HG02759 (cell line): ENCODE results near the gene HAPLN3.

Experiments used
- ATAC-seq: cut with Tn5 transposase; IDR thresholded peaks from one replicate; pipeline ENCODE4 v1.9.1; 2021; ENCODE audit warnings: mild to moderate bottlenecking, moderate library complexity; ENCODE audit not compliant: unreplicated experiment

The HAPLN3 gene

DNA sequence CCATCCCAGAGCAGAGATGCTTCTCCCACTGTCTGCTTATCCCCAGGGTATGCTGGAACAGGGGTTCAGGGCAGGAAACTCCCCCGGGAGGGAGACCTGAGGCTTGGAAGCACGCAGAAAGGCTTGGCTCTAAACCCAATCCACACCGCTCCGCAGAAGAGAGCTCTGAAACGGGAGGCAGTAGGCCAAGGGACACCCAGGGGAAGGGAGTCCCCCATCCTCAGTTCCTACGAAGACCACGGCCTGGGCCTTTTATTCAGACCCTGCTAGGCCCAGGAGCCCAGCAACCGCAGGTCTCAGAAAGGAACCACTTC, 1.8 kb upstream of the HAPLN3 start:
- no peak for ATAC-seq

DNA sequence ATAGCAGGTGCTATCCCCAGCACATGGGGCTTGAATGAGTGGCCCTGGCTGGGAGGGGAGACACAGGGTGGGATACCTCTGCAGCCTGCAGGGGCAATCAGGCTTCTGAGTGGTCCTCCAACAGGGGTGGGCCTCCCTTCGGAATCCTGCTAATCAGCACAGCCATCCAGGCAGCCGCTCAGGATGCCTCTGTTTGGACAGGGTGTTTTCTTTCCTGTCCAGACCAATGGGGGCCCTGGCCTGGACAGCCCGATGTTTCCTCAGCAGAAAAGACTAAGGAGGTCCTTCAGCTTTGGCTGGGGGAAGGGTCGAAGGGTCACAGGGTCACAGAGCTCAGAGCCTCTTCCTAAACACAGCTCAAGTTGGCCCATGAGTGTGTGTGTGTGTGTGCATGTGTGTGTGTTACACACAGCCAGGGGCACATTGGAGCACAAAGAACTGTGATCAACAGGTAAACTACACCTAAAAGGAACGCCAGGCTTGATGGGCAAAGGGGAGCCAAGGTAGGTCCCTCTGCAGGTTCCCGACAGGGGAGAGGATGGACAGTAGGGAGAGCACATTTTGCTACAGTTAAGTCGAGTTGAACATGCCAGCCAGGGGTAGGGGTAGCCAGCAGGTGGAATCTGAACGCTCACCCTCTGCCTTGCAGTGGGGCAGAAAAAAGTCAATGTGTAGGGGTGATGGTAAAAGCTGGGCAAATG, 1.1 kb upstream of the HAPLN3 start:
- no peak for ATAC-seq

DNA sequence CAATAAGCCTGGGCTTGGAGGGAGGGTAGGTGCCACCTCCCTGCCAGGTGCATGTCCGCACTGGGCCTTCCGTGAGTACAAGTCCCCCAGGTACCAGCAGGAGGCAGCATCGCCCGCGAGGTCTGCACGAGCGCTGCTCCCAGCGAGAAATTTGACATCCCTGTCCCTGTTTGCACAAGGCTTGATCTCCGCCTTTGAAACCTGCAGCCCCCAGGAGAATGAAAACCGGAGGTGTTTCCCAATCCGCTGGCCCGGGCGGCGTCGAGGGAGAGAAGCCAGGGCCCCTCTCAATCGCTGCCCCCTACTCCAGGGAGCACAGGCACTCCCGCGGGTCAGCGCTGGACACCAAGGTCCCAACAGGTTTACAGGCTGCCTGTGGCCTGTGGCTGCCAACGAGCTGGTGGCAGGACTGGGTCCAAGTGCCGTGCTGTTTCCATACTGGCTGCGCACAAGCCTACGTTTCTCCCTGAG, 961 bp downstream of the HAPLN3 start:
- ATAC-seq, result peak; percentile 63

DNA sequence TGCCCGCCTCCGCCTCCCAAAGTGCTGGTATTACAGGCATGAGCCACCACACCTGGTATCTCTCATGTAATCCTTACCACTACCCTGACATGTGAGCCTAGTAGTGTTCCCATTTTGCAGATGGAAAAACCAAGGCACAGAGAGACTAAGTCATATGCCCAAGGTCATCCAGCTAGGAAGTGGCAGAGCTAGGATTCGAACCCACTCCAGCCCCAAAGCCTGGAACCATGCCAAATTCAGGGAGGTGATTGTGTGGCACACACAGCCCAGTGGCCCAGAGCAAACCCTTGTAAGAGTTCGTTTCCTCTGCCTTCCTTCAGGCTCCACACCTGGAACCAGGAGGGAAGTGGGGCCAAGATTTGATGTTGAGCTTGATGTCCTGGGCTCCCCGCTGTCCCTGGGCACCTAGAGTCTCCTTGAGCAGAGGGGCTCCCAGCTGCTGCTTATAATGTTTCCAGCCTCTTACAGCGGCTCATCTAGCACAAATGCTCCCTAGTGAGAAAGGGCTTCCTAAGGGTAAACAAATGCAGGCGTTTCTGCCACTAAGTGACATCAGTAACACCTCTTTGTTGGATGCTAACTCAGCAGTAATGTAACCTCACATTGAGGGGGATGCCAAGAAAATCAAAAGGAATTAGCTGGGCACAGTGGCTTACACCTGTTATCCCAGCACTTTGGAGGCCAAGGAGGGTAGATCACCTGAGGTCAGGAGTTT, 3.6 kb downstream of the HAPLN3 start:
- no peak for ATAC-seq

DNA sequence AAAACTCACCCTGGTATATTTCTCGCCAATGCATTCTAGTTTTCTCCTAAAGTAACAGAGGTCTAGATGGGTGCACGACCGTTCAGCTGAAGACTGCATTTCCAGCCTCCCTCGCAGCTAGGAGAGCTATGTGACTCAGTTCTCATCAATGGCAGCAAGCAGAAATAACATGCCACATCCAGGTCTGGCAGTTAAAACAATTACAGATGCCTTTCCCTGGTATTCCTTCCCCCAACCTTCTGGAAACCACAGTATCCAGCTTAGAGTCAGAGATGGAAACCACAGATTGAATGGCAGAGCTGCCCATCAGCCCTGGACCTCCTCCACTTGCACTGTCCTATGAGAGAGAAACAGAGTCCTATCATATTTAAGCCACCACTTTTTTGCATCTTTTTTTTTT, 4.8 kb downstream of the HAPLN3 start:
- ATAC-seq, result no peak

DNA sequence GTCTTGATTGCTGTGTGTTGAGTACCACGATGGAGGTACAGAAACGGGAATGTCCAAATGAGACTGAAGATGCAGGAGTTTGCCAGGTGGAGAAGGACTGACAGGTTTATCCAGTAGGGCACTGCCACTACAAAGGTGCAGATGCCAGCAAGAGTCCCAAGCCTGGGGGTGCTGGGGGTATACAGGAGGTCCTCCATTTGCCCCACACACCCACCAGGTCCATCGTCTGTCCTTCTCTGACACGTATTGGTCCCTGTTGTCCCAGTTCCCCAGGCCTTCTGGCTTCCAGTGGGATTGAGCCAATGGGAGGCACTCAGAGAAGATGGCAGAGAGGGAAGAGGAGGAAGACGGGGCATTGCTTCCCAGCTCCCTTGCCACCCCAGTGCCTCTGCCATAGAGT, 6.6 kb downstream of the HAPLN3 start:
- ATAC-seq, result no peak

DNA sequence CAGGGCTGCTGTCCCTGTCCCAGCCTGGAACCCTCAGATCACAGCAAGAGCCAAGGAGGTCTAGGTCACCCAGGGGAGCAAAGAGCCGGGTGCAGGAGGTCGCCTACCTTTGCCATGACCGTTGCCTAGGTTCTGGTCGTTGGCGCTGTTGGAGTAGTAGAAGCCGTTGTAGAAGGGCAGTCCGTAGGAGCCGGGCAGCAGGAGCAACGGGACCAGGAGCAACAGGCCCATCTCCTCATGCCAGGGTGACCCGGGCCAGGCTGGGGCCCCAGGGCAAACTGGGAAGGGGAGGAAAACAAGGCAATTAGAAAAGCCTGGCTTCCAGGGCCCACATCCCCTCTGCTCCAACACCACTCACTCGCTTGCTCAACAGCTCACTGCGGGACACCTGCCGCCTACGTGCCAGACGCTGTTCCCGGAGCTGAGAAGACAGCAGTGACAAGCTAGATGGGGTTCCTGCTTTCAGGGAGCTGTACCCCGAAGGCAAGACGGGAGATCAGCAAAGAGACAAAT, 8.2 kb downstream of the HAPLN3 start:
- no peak for ATAC-seq

DNA sequence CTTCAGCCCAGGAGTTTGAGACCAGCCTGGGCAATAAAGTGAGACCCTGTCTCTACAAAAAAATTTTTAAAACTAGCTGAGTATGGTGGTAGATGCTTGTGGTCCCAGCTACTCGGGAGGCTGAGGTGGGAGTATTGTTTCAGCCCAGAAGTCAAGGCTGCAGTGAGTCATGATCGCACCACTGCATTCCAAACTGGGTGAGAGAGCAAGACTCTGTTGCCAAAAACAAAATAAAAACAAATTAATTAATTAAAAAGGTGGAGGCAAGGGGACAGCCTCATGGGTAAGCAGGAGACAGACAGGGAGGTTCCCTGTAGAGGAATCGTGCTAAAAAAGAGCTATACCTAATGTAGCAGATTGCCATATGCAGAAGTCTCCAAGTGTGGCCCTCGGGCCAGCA, 12.6 kb downstream of the HAPLN3 start:
- no peak for ATAC-seq

DNA sequence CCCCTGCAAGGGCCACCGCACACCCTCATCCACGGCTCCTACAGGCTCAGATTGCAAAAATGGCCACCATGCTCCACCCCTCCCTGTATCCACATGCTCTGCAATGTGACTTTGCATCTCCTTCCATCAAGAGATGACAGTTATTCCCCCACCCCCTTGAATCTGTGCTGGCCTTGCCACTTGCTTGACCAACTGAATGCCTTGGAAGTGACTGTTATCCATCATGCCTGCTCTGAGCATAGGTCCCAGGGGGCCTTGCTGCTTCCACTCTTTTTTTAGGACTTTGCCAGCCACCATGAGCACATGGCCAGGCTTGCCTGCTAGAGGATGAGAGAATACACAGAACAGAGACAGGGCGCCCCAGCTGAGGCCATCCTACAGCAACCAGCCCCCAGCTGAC, 13.6 kb downstream of the HAPLN3 start:
- no peak for ATAC-seq

DNA sequence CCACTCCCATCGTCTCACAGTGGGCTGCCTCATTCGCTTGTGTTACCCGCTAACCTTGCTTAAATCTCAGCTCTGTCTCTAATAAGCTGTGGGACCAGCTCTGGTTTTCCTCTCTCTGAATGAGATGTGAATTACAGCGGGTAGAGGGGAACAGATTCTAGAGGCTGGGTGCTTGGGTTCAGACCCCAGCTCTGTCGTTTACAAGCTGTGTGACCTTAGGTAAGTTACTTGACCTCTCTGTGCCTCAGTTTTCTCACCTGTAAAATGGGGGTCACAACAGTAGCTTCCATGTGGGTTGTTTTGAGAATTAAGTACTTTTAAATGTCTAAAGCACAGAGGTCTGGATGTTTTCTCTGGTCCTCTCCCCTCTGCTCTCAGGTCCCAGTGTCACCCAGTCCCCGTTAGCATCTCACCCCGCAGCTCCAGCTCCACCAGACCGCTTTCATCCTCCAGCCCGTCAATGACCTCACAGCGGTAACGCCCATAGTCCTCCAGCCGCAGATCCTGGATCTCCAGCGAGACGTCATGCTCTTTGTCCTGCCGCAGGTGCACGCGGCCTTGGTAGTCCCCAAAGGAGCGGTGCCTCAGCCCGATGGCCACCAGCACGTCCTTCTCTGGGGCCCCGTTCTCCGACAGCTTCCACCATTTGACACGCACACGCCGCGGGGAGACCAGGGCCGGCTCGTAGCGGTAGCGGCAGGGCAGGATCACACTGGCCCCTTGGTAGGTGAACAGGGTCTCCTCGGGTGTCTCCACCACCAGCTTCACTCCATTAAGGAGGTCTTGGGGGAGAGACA, 14.2 kb downstream of the HAPLN3 start:
- ATAC-seq, result no peak

DNA sequence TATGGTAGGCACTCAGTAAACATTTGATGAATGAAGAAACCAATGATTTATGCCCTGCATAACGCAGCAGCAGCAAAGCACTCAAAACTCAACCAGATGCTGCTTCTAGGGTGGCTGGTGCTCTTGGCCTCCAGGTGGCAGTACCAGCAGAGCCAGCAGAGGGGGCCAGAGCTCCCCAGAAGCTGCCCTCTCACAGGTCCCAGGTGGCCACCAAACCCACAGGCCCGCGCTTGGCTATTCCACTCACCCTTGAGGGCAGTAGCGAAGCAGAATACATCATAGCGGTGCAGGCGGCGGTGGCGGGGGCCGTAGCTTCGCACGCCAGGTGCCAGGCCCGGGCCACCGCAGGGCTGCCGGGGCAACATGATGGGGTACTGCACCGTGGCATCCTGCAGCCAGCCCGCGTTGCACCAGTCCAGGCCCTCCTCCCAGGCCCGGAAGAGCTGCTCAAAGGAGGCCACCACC, 16.6 kb downstream of the HAPLN3 start:
- peak; percentile 63 for ATAC-seq

DNA sequence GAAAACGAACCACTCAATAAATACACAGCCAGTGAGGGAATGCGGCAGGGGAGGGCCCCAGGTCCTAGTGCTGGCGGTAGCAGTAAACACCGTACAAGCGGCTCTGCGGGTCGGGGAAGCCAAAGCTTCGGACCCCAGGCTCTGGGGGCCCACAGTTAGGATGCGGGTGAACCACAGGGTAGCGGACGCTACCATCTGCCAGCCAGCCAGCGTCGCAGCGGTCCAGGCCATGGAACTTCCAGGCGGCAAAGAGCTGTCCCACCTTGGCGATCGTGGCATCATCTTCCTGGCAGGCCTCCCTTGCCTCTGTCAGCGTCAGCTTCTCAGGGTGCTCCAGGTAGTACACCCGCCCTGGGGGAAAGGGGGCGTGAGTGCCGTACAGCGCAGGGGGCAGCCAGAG, 17.4 kb downstream of the HAPLN3 start:
- ATAC-seq, result no peak

DNA sequence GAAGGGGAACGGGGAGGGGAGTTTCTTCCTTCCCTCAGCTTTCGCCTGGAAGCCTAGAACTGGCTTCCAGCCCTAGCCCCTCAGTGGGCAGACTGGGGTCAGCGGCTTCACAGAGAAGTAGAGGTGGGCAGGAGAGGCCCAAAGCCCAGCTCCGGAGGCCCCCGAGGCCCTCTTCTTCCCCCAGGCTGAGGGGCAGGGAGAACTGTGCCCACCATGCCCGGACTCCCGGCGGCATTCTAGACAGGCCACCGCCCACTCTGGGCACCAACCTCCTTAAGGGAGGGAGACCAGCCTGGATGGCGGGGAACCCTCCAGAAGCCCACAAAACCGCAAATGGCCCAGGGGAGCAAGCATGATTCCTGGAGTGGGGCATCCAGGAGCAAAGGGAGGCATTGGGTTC, 17.9 kb downstream of the HAPLN3 start:
- no peak for ATAC-seq

DNA sequence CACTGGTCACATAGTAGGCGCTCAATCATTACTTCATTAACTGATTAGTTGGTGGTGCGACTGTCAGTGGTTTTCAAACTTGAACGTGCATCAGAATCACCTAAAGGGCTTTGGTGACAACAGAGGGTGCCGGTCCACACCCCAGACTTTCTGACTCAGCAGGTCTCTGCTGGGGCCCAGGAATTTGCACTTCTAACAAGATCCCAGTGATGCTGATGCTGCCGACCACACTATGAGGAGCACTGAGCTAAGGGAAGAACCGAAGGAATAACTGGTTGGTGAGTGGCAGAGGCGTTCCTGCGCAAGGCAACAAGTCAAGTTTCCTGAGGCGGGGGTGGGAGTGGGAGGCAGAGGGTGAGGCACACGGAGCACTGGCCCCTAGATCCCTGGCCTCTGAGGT, 18.8 kb downstream of the HAPLN3 start:
- ATAC-seq, result no peak

DNA sequence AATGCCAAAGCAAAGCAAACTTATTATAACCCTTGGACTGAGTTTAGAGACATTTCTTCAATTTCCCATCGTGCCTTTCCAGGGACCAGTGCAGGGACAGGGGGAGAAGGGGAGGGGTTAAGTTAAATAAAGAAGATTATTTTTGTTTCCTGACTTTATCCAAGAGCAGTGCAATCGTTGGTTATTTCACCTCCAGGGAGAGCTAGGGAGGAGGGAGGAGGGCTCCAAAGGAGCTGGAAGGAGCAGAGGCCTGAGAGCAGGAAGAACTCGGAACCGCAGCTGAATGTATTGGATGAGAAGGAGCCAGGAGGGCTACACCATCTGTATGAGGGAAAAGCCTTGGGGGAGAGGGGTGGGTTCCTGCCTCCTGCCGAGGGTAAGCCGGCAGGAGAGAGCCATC, 20.7 kb downstream of the HAPLN3 start:
- no peak for ATAC-seq

DNA sequence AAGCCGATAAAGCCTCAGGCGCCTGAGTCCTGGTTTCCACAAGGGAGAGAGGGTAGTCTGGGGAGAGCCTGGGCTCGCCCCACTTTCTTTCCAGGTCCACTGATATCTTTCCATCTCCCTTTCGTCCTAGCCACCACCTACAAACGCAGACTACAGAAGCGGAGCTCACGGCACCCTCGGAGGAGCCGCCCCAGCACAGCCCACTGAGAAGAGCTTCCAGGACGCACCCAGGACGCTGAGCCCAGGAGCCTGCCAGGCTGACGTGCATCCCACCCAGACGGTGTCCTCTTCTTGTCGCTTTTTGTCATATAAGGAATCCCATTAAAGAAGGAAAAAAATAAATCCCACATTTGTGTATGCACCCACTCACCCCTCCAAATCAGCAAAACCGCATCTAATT, 21.1 kb downstream of the HAPLN3 start:
- no peak for ATAC-seq

DNA sequence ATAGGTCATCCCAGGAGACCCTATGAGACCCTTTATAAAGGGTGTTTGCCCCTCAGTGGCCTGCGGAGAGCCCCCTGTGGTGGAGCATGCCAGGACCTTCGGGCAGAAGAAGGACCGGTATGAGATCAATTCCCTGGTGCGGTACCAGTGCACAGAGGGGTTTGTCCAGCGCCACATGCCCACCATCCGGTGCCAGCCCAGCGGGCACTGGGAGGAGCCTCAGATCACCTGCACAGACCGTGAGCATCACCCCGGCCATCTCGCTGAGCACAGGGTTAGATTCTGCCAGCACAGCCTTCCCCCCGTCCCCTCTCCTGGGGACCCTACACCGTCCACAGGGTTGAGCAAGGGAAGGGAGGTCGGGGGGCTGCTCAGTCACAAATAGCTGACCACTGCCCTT, 21.6 kb downstream of the HAPLN3 start:
- ATAC-seq, result no peak

DNA sequence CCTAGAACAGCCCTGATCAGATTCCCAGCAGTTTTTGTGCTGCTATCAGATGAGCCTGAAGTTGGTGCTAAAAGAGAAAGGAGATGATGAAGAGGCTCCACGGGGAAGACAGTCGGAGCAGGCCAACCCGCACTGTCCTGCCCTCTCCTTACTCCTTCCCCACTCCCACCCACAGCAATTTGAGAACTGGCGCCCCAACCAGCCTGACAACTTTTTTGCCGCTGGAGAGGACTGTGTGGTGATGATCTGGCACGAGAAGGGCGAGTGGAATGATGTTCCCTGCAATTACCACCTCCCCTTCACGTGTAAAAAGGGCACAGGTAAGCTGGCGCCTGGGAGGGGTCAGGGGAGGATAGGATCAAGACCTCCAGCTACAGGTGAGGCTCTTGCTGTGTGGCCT, 22.6 kb downstream of the HAPLN3 start:
- ATAC-seq, result no peak

DNA sequence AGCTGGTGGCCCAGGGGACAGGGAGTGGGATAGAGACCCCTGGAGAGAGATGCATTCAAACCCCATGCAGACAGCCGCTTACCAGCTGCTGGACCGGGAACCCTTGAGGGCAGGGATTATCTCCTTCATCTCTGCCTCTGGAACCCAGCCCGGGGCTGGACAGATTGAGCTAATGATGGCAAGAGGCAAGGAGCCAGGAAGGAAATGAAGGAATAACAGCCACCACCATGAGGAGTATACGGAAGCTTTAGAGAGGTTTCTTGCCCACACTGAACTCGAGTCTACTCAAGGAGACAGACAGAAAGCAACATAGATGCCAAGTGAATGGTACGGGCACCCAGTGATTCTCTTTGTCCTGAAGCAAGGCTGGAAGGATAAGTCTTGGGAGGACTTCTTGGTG, 23.2 kb downstream of the HAPLN3 start:
- no peak for ATAC-seq

DNA sequence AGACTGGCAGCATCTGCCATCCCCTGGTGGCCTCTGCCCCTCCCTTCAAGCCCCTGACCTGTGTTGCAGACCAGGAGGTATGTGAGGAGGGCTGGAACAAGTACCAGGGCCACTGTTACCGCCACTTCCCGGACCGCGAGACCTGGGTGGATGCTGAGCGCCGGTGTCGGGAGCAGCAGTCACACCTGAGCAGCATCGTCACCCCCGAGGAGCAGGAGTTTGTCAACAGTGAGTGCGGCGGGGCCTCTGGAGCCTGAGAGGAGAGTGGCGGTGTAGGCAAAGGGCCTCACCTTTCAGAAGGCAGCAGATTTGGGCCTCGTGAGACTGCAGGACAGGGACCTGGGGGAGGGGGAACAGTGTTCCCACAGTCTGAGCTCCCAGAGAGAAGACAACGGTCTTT, 24.0 kb downstream of the HAPLN3 start:
- no peak for ATAC-seq

DNA sequence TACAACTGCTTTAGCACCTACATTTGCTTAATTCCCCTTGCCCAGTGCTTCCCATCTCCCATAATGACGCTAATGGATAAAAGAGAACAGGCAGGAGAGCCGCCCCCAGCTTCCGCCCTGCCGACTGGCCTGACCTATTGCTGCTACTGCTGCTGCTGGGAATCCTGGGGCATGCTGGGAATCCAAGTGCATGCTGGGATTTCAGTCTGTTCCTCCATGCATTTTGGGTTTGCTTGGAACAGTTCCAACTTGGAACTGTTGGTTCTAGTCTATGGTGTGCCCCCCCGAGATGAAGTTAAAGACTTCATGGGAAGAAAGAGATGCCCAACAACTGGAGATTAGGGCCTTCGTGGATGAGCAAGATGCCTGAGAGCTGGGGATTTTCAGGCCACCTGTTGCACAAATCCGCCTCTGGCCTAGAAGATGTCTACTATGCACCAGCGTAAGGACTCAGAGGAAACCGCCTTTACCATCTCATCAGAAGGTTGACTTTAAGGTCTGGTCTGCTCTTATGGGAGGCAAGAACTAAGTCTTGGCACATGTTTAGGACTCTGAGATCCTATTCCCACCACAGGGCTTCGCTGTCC, 29.0 kb downstream of the HAPLN3 start:
- ATAC-seq, result no peak
